Lower leg skin (tissue), 4 donors: ENCODE measurements around the gene NHLRC2. TPM values are rescaled to one million over a fixed set of nuclear protein-coding genes. Genes with fewer than 3 reads are reported as not detected.

Experiments used
- DNase-seq, 2 donors: peaks; one replicate each; pipeline ENCODE4 v3.0.0-alpha.2; 2019; ENCODE audit warnings: low spot score in 2 of 2
- H3K4me3 ChIP-seq: fragments of 200-600 bp; sonication (generic); 2 replicates; pipeline ENCODE4 v1.5.1; 2017; ENCODE audit warnings: mild to moderate bottlenecking, low read depth; ENCODE audit not compliant: poor library complexity, severe bottlenecking
- POLR2A ChIP-seq, 2 donors: fragments of 450-650 bp; IDR thresholded peaks; one replicate each; pipeline ENCODE4 v1.6.1; 2016 to 2017; ENCODE audit warnings: antibody characterized with exemption in 2 of 2, mild to moderate bottlenecking in 1 of 2, moderate library complexity in 1 of 2
- WGBS, 2 donors: methylation state at CpG; one replicate each; pipeline ENCODE4 v1.1.5; 2018; 5-methylcytosine and 5-hydroxymethylcytosine counted together
- intact Hi-C: fragments of 100-400 bp; cut with DNase I; formaldehyde crosslinking; loops from one replicate; pipeline ENCODE4 v1.15.0; 2023; ENCODE audit warnings: low total_unique reads
- total RNA-seq, 4 donors: library from RNA; depleted of rRNA; stranded (reverse); fragments of >200 nt; gene quantifications; one replicate each; pipeline ENCODE4 v1.1.0, GENCODE V29; 2016
- TF ChIP-seq, protein P1 (sequence below), 3 donors: fragments of 450-650 bp; IDR thresholded peaks; one replicate each; pipeline ENCODE4 v1.5.1; 2016; ENCODE audit warnings: antibody characterized with exemption in 3 of 3, mild to moderate bottlenecking in 3 of 3, moderate library complexity in 2 of 3

The NHLRC2 gene
- total RNA-seq, 4 donors from 2014 or later, result 18.9 to 71.2 (median 48.0) TPM

DNA sequence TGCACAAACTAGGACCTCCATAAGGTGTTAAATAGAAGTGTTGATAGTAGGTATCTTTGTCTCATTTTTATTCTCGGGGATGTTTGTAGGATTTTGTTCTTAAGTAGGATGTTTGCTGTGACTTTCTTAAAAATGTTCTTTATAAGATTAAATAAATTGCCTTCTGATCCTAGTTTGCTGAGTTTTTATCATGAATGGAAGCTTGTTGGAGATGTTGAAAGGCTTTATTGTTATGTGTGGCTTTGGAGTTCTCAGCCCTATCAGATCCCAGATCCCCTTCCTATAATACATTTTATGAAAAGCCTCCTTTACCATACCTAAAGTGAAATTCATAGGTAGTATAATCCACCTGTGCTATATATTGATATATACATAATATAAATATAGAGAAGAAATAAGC is 40.1 kb downstream of the NHLRC2 start:
- intact Hi-C loops, result no loop called here
- TF ChIP-seq POLR2A (IDR thresholded peaks at IDR 0.05), result no peak
- TF ChIP-seq, protein P1, sequence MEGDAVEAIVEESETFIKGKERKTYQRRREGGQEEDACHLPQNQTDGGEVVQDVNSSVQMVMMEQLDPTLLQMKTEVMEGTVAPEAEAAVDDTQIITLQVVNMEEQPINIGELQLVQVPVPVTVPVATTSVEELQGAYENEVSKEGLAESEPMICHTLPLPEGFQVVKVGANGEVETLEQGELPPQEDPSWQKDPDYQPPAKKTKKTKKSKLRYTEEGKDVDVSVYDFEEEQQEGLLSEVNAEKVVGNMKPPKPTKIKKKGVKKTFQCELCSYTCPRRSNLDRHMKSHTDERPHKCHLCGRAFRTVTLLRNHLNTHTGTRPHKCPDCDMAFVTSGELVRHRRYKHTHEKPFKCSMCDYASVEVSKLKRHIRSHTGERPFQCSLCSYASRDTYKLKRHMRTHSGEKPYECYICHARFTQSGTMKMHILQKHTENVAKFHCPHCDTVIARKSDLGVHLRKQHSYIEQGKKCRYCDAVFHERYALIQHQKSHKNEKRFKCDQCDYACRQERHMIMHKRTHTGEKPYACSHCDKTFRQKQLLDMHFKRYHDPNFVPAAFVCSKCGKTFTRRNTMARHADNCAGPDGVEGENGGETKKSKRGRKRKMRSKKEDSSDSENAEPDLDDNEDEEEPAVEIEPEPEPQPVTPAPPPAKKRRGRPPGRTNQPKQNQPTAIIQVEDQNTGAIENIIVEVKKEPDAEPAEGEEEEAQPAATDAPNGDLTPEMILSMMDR (IDR thresholded peaks at IDR 0.05), result no peak
- DNase-seq, result no peak

DNA sequence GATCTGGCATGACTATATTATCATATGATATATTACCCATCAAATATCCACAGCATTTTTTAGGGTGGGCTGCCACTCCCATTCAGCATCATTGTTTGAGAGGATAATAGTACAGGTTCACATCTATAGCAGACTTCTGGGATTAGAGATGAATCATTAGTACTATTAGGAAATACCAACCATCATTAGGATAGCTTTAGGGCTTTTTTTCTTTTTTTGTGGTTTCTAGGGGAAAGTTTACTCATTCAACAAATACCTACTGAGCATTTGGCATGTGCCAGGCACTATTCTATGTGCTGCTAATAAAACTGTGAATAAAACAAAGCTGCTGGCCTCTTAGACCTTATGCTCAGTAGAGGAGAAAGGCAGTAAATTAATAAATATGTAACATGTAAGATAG is 40.6 kb downstream of the NHLRC2 start:
- no peak for DNase-seq
- TF ChIP-seq, protein P1 (IDR thresholded peaks at IDR 0.05), result no peak
- TF ChIP-seq POLR2A (IDR thresholded peaks at IDR 0.05), result no peak
- intact Hi-C loops, result no loop called here
- H3K4me3 ChIP-seq, result no peak overlapping the region

More for the DNA sequence above, 40.1 kb downstream of the NHLRC2 start:
- H3K4me3 ChIP-seq, result no peak overlapping the region
- 92 to 93% methylated on average over 1 of the region's 1 CpG for WGBS, 2 donors

DNA sequence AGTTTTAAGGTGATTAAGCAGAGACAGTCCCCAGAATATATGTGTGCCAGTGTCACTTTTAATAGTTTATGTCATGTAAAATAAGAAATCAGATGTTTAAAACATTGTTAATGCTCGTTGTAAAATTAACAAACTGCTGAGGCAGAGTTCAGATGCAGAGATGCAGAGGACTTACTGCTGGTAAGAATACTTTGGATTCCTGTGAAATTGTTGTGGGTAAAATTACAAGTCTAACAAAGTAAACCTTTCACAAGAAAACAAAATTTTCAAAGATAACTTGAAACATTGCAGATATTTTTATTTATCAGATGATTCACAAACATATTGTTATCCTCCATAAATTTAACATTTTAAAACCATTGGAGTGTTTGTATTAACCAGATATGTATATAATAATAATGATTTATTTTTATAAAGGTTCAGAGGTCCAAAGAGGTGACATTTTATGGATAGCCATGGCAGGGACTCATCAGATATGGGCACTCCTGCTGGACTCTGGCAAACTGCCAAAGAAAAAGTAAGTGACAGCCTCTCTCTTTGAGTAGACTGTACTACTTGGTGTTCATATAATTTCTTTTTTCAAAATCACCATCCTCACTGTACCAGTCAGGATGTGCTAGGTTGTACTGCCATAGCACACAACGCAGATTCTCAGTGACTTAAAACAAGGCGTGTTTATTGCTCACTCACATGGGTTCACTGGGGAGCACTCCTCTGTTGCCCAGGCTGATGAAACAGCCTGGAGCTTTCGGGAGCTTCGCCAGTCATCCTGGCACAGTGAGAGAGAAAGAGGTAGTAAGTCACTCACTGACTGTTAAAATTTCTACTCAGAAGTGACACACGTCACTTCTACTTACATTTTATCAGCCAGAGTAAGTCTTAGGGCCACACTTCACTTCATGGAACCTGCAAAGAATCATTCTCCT is 43.5 kb downstream of the NHLRC2 start:
- no peak for TF ChIP-seq POLR2A (IDR thresholded peaks at IDR 0.05)
- TF ChIP-seq, protein P1 (IDR thresholded peaks at IDR 0.05), result no peak
- WGBS, 2 donors, result 70 to 79% methylated on average over 6 of the region's 6 CpGs

DNA sequence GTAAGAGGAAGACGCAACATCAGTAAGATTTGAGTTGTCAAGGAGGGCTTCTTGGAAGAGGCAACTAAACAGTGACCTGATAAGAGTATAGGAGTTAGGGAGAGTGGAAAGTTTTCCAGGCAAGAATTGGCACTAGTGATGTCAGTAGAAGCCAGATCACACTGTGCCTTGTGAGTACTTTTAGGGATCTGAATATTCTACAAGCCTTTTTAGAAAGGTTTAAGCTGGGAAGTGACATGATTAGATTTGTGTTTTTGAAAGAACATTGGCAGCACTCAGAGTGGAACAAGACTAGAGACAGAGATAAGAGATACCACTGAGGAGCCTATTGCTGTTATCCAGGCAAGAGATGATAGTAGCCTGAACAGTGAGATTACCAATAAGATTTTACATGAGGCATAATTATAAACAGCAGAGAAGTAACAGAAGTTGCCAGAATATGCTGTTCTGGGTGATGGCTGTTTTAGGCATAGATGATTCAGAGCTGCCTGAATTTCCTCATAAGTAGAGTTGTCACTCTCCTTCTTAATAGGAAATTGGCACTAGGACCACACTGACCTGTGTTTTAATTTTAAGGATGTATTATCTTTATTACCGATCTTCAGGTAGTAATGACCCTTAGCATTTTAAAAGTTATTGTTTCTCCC is 45.6 kb downstream of the NHLRC2 start:
- WGBS, 2 donors, result 96 to 98% methylated on average over 2 of the region's 2 CpGs
- TF ChIP-seq POLR2A (IDR thresholded peaks at IDR 0.05), result no peak
- TF ChIP-seq, protein P1 (IDR thresholded peaks at IDR 0.05), result no peak
- DNase-seq, result no peak
- H3K4me3 ChIP-seq, result no peak overlapping the region
- intact Hi-C loops, result no loop called here

More for the DNA sequence above, 43.5 kb downstream of the NHLRC2 start:
- intact Hi-C loops, result no loop called here
- DNase-seq, result no peak
- H3K4me3 ChIP-seq, result no peak overlapping the region

DNA sequence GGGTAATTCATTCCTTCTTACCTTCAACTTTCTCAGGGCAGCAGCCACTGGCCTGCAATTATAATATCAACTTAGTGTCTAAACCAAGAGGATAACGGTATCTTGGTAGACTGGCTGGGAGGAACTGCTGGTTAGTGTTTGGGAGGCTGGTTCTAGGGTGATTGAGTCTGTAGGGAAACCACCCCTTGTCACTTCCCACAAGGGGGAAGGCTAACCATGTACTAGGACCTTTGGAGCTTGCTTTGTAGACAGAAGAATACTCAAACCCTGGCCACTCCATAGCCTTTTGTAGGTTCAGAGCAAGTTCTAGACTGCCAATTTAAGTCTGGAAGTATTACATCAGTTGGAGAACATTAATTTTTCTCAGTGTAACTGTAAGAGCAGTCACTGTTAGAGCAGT is 51.3 kb downstream of the NHLRC2 start:
- WGBS, 2 donors, result 95 to 100% methylated on average over 1 of the region's 1 CpG
- no peak for DNase-seq
- H3K4me3 ChIP-seq, result no peak overlapping the region
- TF ChIP-seq, protein P1 (IDR thresholded peaks at IDR 0.05), result no peak
- no peak for TF ChIP-seq POLR2A (IDR thresholded peaks at IDR 0.05)
- intact Hi-C loops, result no loop called here
